DMS79 treated with DMSO at 0.1 percent for 48 hours (cell line): Measurements from ENCODE around the gene OSBPL1A.

Source experiments
- DNase-seq: peaks from one replicate; lab custom pipeline; 2025; lab: John Stamatoyannopoulos, UW

Gene OSBPL1A

DNA sequence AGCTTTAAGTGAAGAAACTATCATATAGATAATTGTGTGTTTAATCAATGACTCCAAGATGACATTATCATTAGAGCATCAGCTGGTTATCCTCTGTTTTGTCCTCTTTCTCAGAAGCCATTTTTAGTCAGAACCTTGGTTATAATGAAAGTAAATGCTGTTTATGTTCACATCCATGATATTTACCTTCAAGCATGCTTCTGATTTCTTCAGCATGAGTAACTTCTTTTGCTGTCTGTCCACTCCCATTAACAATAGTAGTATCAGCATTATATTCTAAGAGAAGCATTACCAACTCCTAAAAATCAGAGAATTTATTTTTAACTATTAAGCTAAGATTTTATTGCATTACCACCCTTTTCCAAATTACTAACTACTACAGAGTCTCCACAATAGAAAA lies 56.3 kb downstream of the OSBPL1A start:
- DNase-seq: no peak

DNA sequence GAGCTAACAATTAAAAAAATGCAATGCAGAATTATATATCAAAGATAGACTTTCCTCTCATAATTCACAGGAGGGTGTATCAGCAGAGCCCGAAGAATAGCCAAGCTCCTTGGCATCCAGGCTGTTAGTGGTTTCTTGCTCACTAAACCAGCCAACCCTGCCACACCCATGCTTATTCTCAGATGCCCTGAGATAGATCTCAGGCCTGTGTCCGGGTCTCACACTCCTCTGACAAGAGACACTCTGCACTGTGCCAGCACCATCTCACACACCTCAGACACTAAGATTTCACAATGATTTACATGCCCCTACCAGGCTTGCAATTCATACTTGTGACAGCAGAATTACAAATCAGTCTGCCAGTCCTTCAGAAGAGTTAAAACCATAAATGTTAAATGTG lies 64.5 kb downstream of the OSBPL1A start:
- no peak for DNase-seq

- DNase-seq: no peak
Measured at GRCh38 chr18:24326211-24326610, 71.4 kb downstream of the OSBPL1A start.

DNA sequence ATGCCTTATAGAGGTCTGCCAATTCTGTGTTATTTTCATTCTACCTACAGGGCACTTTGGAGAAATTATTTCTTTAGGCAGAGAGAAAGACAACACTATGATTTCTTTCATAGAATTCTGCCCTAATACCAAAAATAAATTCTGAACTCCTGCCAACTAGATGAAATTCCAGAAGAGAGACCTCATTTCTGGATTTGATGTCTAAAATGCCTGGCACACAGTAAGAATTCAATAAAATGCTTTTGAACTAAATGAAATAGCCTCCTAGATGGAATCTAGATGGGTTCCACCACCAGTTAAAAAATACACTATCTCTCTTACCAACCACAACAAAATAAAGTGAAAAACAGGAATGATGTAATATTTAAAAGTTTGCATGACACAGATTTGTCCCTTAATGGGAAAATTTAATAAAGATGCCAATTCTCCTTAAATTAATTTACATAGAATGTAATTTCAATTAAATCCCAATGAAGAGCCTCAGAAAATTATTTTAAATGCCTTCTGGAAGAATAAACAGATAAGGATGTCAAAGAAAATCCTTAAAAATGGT lies 75.0 kb downstream of the OSBPL1A start:
- no peak for DNase-seq

- DNase-seq: no peak
Measured at GRCh38 chr18:24321071-24321470, 76.6 kb downstream of the OSBPL1A start.

DNA sequence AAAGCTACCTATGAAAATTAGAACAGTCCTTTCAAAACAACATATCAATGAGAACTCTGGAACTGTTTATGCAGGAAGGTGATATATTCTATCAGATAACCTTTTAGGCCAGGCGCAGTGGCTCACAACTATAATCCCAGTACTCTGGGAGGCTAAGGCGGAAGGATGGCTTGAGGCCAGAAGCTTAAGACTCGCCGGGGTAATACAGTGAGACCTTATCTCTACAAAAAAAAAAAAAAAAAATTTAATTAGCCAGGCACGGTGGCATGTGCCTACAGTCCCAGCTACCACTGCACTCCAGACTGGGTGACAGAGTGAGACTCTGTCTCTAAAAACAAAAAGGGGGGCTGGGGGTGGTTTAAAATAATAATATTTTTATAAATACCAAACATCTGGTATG lies 77.9 kb downstream of the OSBPL1A start:
- DNase-seq: no peak

GRCh38 chr18:24317370-24317769 lies 80.3 kb downstream of the OSBPL1A start:
- no peak for DNase-seq

DNA sequence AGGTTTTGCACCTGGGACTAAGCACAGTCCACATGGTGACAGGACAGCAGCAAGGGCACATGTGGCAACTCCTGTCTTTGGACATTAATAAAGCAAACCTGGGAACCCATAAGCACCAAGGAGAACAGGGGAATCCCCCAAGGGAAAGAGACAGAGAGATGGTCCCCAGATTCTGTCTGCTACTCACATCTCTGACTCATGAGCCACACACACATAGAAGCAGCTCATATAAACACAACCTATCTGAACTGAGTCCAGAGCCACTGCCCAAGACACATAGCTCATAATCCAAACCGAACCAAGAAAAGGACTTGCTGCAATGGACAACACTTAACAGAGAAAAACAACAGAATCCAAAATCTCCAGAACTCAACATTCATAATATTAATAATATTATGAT lies 82.5 kb downstream of the OSBPL1A start:
- DNase-seq: no peak

DNA sequence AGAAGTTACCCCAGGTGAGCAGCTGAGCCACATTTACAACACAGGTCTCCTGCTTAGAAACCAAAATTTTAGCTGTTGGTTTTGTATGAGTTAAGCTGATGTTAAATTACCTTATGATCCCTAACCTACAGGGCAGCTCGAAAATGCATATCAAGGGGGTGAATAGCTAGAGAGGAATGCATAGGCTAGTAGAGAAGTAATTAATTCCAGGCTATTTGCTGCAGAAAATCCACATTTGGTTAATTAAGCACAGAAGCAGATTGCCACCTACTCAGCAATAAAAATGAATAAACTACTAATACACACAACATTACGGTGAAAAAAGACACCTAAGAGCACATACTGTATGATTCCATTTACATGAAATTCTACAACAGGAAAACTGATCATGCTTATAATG lies 91.4 kb downstream of the OSBPL1A start:
- DNase-seq: no peak

GRCh38 chr18:24300703-24301102 lies 96.9 kb downstream of the OSBPL1A start:
- no peak for DNase-seq

DNA sequence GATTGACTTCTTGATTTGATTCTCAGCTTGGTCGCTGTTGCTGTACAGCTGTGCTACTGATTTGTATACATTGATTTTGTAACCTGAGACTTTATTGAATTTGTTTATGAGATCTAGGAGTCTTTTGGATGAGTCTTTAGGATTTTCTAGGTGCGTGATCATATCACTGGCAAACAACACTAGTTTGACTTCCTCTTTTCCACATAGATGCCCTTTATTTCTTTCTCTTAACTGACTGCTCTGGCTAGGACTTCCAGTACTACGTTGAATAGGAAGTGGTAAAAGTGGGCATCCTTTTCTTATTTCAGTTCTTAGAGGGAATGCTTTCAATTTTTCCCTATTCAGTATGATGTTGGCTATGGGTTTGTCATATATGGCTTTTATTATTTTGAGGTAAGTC lies 101.3 kb downstream of the OSBPL1A start:
- DNase-seq: no peak

GRCh38 chr18:24293254-24293653 lies 104.4 kb downstream of the OSBPL1A start:
- no peak for DNase-seq

DNA sequence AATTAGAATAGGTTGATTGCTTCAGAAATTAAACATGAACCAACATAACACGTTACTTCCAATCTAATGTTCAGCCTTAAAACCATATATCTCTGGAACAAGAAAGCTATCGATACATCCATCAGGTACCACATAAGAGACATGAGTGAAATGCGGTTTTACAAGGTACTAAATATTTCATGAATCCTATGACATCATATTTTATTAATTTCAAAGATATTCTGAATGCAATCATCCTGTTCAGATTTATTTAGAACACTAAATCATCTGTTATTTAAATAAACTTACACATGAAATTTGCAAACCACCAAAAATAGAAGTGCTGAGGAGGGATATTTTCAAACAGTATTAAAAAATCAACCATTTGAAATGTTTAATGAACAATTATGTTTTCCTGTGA lies 119.0 kb downstream of the OSBPL1A start:
- DNase-seq: no peak

- DNase-seq: no peak
Measured at GRCh38 chr18:24277516-24278195, 120.0 kb downstream of the OSBPL1A start.

GRCh38 chr18:24276994-24277393 lies 120.6 kb downstream of the OSBPL1A start:
- DNase-seq: no peak

GRCh38 chr18:24274837-24275236 lies 122.8 kb downstream of the OSBPL1A start:
- DNase-seq: no peak

DNA sequence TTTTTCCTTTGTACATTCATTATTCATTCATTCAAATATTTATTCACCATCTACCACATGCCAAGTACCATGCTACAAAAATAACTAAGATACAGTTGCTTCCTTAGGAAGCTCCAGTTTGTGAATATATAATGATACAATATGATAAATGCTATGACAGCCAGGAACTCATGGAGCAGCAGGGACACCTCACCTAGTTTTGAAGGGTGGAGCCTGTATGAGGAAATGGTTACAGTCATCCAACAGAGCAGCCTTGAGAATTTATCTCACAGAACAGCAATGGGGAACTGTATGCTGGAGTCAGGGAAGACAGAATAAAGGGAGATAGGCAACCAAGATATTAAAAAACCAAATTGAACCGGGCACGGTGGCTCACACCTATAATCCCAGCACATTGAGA lies 124.0 kb downstream of the OSBPL1A start:
- no peak for DNase-seq

DNA sequence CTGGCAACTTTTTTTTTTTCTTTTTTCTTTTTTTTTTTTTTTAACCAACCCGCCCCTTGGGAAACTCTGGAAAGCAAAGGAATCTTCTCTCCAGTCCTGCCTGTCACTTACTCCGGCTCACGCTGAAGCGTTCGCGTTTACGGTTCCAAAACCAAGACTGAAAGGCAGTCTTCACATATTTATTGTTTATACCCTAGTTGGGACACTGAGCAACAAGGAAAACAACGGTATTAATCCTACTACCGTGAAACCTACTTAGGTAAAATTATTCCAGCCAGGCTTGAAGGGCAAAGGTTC lies 125.4 kb downstream of the OSBPL1A start:
- DNase-seq: peak; percentile 31

DNA sequence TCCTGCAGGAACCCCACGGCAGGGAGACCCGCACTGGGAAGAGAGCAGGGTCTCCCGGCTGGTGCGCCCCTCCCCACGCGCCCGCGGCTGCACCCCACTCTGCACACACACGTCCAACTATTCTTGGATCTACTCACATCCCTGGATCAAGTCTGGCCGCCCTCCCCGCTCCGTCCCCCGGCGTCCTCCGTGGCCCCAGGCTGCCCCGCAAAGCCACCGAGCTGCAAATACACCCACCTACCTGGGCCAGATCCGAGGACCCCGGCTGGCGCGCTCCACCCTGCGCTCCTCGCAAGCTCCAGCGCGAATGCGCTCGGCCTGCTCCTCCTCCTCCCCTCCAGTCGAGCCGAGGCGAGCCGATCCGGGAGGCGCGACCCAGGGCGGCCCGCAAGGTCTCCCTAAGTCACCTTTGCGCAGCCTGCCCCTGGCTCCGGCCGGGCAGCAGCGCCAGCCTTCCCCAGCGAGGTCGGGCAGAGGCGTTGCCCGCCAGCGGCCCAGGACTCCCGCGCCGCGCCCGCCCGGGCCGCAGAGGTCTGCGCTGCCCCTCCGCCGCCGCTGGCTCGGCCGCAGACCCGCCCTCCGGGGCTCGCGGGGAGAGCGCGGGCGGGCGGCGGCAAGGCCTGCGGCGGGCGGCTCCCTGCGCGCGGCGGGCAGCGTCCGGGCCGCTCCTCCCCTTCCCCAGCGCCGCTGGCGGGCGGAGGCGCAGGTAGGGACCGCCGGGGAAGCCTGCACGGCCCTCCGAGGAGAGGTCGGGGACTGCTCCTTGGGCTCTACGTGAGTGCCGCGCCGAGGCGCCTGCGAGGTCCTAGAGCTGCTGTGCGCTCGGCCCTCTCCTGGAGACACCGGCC lies 126.0 kb downstream of the OSBPL1A start:
- DNase-seq: peak; percentile 46

- DNase-seq: peak; percentile 31
Measured at GRCh38 chr18:24270937-24271380, 126.7 kb downstream of the OSBPL1A start.

GRCh38 chr18:24270358-24270936 lies 127.2 kb downstream of the OSBPL1A start:
- no peak for DNase-seq

DNA sequence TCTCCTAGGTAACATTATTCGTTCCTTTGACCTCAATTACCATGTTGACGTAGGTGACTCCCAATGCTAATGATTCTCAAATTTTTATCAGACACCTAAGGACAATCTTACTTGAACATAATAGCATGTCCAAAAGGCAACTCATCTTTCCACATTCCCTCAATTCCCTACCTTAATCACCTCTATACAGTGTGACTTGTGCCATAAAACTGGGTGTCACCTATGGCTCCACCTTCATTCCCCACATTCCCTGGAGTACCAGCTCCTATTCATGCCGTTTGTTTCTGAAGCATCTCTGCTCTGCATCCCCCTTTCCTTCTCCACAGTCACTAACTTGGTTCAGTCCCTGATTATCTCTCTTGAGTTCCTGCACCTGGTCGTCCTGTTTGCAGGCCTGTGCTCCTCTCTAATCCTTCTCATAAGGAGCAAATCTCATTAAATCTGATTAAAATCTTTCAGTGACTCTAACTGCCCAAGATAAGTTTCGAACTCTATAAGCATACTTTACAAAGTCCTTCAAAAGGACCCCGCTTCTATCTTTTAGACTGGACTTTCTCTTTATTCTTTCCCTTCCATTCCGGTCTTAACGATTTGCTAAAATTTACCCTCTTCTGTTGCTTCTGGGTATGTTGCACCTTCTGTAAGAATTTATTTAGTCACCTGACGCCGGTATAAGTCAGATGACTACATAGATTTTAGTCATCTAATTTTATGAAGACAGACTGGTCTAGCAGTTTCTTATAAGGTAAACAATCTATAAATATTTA lies 128.7 kb downstream of the OSBPL1A start:
- no peak for DNase-seq
